Gastroesophageal sphincter (tissue), 4 donors: ENCODE data around the gene ARHGAP21. TPM values are rescaled to one million over a fixed set of nuclear protein-coding genes. Genes with fewer than 3 reads are reported as not detected.
"Not testable (repeated sequence)": the region's sequence is repeated elsewhere in the genome, so short reads cannot be mapped to it uniquely, and the experiment has no call there.

Source experiments
- ATAC-seq: fragments of 150-250 bp; one replicate; pipeline ENCODE4 v1.9.1; 2016; ENCODE audit warnings: mild to moderate bottlenecking, moderate library complexity
- H3K27ac ChIP-seq, 4 donors: fragments of 200-600 bp; sonication (generic) in 3 of 4; 1 replicate in 3 of 4; 2 replicates in 1 of 4; pipeline ENCODE4 v1.5.1; 2016 to 2019
- H3K27me3 ChIP-seq: fragments of 200-600 bp; sonication (generic); one replicate; pipeline ENCODE4 v1.5.1; 2019
- H3K36me3 ChIP-seq, 2 donors: fragments of 200-600 bp; sonication (generic); one replicate each; pipeline ENCODE4 v1.5.1; 2019; ENCODE audit warnings: control low read depth in 1 of 2
- H3K4me1 ChIP-seq, 3 donors: fragments of 200-600 bp; sonication (generic); 1 replicate in 2 of 3; 2 replicates in 1 of 3; pipeline ENCODE4 v1.5.1; 2016 to 2019; ENCODE audit warnings: control low read depth in 2 of 3
- H3K4me3 ChIP-seq, 2 donors: fragments of 200-600 bp; sonication (generic); one replicate each; pipeline ENCODE4 v1.5.1; 2019; ENCODE audit warnings: mild to moderate bottlenecking in 1 of 2, moderate library complexity in 1 of 2
- H3K9me3 ChIP-seq, 3 donors: fragments of 200-600 bp; sonication (generic); one replicate each; pipeline ENCODE4 v1.5.1; 2017 to 2019; ENCODE audit warnings: control low read depth in 2 of 3
- EP300 ChIP-seq: sonication (generic); formaldehyde crosslinking; IDR thresholded peaks from one replicate; pipeline ENCODE4 v1.6.1; 2017; ENCODE audit warnings: antibody characterized with exemption, mild to moderate bottlenecking
- POLR2A ChIP-seq, 2 donors: fragments of 450-650 bp; IDR thresholded peaks; one replicate each; pipeline ENCODE4 v1.6.1; 2017; ENCODE audit warnings: antibody characterized with exemption in 2 of 2, mild to moderate bottlenecking in 2 of 2, moderate library complexity in 1 of 2
- POLR2AphosphoS5 ChIP-seq: sonication (generic); formaldehyde crosslinking; IDR thresholded peaks from one replicate; pipeline ENCODE4 v1.6.1; 2017; ENCODE audit warnings: antibody characterized with exemption
- WGBS, 2 donors: methylation state at CpG; one replicate each; pipeline ENCODE4 v1.1.5; 2018; ENCODE audit warnings: low coverage in 1 of 2; 5-methylcytosine and 5-hydroxymethylcytosine counted together
- total RNA-seq, 4 donors: library from RNA; depleted of rRNA; stranded (reverse); fragments of >200 nt; gene quantifications; one replicate each; pipeline ENCODE4 v1.1.0, GENCODE V29; 2016
- TF ChIP-seq, protein P1 (sequence below), 4 experiments: fragments of 200-600 bp in 2 of 4; fragments of 450-650 bp in 2 of 4; sonication (generic) in 1 of 4; IDR thresholded peaks; one replicate each; pipeline ENCODE4 v1.5.1; 2017 to 2019; ENCODE audit warnings: antibody characterized with exemption in 4 of 4, mild to moderate bottlenecking in 2 of 4, moderate library complexity in 2 of 4

ARHGAP21 gene
- total RNA-seq, 4 donors from 2014 or later: 55.3 to 76.7 (median 66.4) TPM

DNA sequence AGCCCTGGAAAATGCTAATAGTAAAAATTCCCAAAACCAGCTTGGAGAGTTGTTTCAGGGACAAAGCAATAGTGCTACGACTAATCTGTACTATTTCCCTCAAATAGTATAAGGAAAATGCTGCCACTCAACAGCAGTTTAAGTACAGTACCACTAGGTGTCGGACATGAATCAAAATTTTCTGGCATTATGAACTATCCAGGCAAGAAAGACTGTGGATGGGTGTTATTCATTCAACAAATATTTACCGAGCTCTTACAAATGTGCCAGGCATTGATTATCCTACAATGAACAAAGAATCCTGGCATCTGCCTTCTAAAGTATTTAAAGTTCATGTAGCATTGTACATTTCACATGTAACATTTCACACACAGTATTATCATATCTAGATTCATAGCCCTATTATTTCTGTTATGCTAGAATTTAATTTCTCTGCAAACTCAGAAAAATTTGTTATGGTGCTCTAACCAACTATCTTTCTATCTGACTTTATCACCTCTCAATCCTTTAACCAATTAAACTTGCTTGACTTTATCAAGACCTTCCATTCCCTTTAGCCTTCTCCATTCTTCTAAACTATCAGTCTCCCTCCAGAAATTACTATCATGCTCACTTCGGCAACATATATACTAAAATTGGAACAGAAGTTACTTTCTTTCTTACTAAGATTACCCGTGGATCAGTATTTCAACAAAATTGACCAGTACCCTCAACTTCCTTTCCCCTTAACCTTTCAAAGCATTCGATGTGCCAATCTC is 80.6 kb downstream of the ARHGAP21 start:
- Histone ChIP-seq H3K27ac (no peak overlapping the region), H3K4me1 (peaks cover 0 to 12% (median 0%) of the 10 kb centered on the region in 3 donors), H3K4me3 (no peak overlapping the region), H3K27me3 (no peaks in the 10 kb centered on the region), H3K36me3 (no peaks in the 10 kb centered on the region), H3K9me3 (no peaks in the 10 kb centered on the region)
- ATAC-seq: peak; percentile 62
- TF ChIP-seq EP300 (no peak), POLR2AphosphoS5 (no peak)
- TF ChIP-seq, protein P1, sequence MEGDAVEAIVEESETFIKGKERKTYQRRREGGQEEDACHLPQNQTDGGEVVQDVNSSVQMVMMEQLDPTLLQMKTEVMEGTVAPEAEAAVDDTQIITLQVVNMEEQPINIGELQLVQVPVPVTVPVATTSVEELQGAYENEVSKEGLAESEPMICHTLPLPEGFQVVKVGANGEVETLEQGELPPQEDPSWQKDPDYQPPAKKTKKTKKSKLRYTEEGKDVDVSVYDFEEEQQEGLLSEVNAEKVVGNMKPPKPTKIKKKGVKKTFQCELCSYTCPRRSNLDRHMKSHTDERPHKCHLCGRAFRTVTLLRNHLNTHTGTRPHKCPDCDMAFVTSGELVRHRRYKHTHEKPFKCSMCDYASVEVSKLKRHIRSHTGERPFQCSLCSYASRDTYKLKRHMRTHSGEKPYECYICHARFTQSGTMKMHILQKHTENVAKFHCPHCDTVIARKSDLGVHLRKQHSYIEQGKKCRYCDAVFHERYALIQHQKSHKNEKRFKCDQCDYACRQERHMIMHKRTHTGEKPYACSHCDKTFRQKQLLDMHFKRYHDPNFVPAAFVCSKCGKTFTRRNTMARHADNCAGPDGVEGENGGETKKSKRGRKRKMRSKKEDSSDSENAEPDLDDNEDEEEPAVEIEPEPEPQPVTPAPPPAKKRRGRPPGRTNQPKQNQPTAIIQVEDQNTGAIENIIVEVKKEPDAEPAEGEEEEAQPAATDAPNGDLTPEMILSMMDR (IDR thresholded peaks at IDR 0.05): peak; percentile 66 to 83 (median 77)
- 32 to 50% methylated on average over 5 to 6 of the region's 6 CpGs for WGBS, 2 donors

DNA sequence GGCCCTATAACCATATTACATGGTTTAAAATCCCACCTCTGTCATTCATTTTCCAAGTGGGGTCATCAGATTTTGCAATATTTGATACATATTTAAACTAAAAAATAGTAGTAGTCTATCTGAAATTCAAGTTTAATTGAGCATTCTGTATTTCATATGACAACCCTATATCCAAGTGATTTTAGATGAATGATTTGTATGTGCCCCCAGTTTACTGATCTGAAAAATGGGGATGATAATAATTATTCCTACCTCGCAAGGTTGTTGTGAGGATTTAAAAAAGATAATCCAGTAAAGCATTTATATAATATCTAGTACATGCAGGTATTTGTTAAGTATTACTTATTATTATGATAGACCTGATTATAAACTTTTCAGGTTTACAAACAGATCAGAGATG is 84.6 kb downstream of the ARHGAP21 start:
- WGBS, 2 donors: 100% methylated on average over 1 of the region's 1 CpG
- no peaks in the 10 kb centered on the region for H3K27me3 ChIP-seq
- TF ChIP-seq POLR2AphosphoS5: no peak
- TF ChIP-seq, protein P1 (IDR thresholded peaks at IDR 0.05): no peak
- no peak for TF ChIP-seq EP300
- no peak for TF ChIP-seq POLR2A (IDR thresholded peaks at IDR 0.05)
- H3K9me3 ChIP-seq: no peaks in the 10 kb centered on the region
- H3K27ac ChIP-seq: no peak overlapping the region
- H3K36me3 ChIP-seq: no peaks in the 10 kb centered on the region
- ATAC-seq: no peak
- peaks cover 0 to 17% (median 0%) of the 10 kb centered on the region in 3 donors for H3K4me1 ChIP-seq
- H3K4me3 ChIP-seq: no peak overlapping the region

DNA sequence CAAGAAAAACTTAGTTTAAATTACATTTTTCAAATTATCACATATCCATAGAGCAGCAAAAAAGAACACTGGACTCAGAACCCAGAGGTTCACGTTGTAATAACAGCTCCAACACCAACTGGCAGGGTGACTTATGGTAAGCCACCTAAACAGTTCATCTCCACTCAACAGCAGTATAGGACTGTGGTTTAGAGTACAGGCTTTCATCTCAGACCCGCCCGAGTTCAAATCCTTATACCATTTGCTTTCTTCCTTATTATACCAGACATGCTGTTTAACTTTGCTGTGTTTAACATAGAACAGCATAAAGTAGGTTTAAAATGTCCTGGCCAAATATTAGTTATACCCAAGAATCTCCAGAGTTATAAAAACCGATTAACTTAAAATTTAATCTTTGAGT is 97.9 kb downstream of the ARHGAP21 start:
- WGBS, 2 donors: 93 to 95% methylated on average over 4 of the region's 4 CpGs
- Histone ChIP-seq H3K36me3 (peaks cover 0 to 17% of the 10 kb centered on the region in 2 donors), H3K4me1 (peaks cover 0 to 25% (median 0%) of the 10 kb centered on the region in 3 donors), H3K27ac (no peak overlapping the region), H3K4me3 (no peak overlapping the region), H3K9me3 (no peaks in the 10 kb centered on the region), H3K27me3 (no peaks in the 10 kb centered on the region)
- ATAC-seq: no peak
- TF ChIP-seq, protein P1 (IDR thresholded peaks at IDR 0.05): no peak
- TF ChIP-seq POLR2AphosphoS5 (no peak), POLR2A (IDR thresholded peaks at IDR 0.05) (no peak), EP300 (no peak)

DNA sequence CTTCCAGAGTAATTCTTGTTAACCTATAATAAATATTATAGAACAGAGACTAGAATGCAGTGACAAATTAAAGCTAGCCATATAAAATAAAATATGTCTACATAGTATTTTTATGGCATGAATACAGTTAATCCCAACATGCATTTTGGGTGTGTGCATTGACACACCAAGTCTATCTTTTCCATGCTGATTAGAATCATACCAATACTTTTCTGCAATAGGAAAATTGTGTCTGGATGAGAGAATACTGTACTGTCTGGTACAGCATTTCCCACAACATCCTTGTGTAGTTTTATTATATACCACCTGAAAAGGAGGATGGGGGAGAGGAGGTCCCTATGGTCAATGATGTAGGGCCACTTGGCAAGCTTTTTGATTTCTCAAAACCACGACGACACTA is 100.3 kb downstream of the ARHGAP21 start:
- peaks cover 0 to 36% of the 10 kb centered on the region in 2 donors for H3K36me3 ChIP-seq
- H3K27me3 ChIP-seq: no peaks in the 10 kb centered on the region
- WGBS, 2 donors: 75 to 88% methylated on average over 2 of the region's 2 CpGs
- no peaks in the 10 kb centered on the region for H3K9me3 ChIP-seq
- no peak for TF ChIP-seq EP300
- no peak for TF ChIP-seq POLR2A (IDR thresholded peaks at IDR 0.05)
- no peak for TF ChIP-seq POLR2AphosphoS5
- TF ChIP-seq, protein P1 (IDR thresholded peaks at IDR 0.05): no peak
- H3K4me1 ChIP-seq: peaks cover 0 to 15% (median 0%) of the 10 kb centered on the region in 3 donors
- no peak for ATAC-seq
- H3K4me3 ChIP-seq: no peak overlapping the region
- H3K27ac ChIP-seq: no peak overlapping the region

DNA sequence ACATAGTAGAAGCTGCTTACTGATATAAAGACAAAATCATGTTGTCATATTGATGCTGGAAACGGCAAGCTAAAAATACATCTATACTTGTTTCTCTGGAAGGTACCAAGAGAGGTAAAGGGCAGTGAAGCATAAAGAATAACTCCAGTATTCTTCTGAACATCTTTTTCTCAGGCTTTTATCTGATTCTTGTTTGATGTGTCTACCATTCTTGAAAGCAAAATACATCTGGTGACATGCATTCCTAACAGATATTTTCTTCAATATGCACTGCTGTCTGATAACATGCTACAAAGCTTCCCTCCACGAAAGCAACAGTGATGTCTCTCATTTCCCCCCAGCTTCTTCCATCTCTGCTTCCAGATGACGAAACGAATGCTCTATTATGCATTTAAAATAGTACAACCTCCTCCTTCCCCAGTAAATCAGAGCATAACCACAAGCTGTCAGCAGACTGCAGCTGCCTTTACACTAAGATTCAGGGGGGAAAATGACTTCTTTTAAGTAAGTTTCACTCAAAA is 100.8 kb downstream of the ARHGAP21 start:
- Histone ChIP-seq H3K27me3 (no peaks in the 10 kb centered on the region), H3K4me1 (peaks cover 0 to 15% (median 0%) of the 10 kb centered on the region in 3 donors), H3K9me3 (no peaks in the 10 kb centered on the region), H3K36me3 (peaks cover 0 to 33% of the 10 kb centered on the region in 2 donors), H3K4me3 (no peak overlapping the region), H3K27ac (no peak overlapping the region)
- 15 to 34% methylated on average over 4 of the region's 4 CpGs for WGBS, 2 donors
- TF ChIP-seq, protein P1 (IDR thresholded peaks at IDR 0.05): no peak
- TF ChIP-seq POLR2AphosphoS5 (no peak), EP300 (no peak), POLR2A (IDR thresholded peaks at IDR 0.05) (no peak)
- no peak for ATAC-seq

DNA sequence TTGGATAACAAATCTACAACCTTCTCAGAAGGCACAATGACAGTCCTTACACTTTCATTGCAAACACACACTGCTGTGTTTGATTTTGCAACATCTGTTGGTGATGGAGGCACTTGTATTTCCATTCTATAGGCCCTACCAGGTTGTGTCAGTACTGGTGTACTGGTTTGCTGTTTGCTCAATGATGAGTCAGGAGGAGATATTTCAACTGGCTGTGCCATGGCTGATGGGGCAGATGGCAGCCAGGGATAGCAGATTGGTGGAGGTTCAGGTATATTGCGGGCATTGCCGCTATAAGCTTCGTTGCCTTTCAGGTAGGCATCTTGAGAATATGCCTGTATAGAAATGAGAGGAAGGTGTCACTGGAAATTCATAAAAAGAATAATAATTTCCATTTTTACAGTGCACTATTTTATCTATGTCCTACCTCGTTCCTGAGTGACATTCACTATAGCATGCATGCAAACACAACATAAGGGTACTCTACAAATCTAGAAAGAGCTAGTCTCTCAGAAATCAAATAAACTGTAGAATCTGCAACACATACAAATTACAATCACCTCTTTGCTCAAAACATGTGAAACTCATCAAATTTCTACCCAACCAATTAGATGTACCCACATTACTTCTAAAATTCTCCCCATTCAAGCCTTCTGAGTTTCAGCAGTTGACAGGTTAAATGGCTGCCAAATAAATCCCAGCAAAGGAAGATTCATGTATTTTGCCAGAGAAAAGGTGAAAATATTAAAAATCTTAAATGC is 102.5 kb downstream of the ARHGAP21 start:
- not testable (repeated sequence) for H3K4me3 ChIP-seq, ATAC-seq, H3K27ac ChIP-seq, H3K27me3 ChIP-seq, H3K9me3 ChIP-seq
- peaks cover 0 to 15% (median 0%) of the 10 kb centered on the region in 3 donors for H3K4me1 ChIP-seq
- H3K36me3 ChIP-seq: peaks cover 0 to 30% of the 10 kb centered on the region in 2 donors
- WGBS, 2 donors: 96 to 100% methylated on average over 3 to 4 of the region's 4 CpGs

DNA sequence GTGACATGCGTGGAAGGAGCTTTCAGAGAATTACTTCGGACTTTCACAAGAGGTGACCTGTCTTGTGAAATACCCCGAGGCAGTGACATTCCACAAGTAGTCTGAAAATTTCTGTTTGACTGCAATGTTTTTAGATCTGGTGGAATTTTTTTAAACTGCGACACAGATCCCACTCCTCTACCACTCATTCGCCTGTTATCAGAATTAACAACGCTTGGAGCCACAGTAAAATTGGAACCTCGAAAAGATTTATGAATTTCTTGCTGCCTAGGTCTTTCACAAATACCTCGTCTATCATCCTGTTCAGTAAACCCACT is 103.7 kb downstream of the ARHGAP21 start:
- WGBS, 2 donors: 80 to 93% methylated on average over 2 to 8 of the region's 8 CpGs
- not testable (repeated sequence) for ATAC-seq, H3K27me3 ChIP-seq, H3K27ac ChIP-seq, H3K9me3 ChIP-seq, H3K4me3 ChIP-seq
- Histone ChIP-seq H3K36me3 (peaks cover 0 to 30% of the 10 kb centered on the region in 2 donors), H3K4me1 (peaks cover 0 to 15% (median 0%) of the 10 kb centered on the region in 3 donors)
